GM10248 (cell line): ENCODE measurements around the gene GPR37.

ENCODE experiments used
- CTCF ChIA-PET: fragments of 300-600 bp; sonication (Branson Sonifier 250); formaldehyde crosslinking; extraction: SDS; loops from one replicate; lab custom pipeline; 2021; ENCODE audit warnings: antibody characterized with exemption; lab: Yijun Ruan, JAX
- POLR2A ChIA-PET: fragments of 350-650 bp; sonication (Branson Sonifier 250); formaldehyde crosslinking; extraction: SDS; loops from one replicate; lab custom pipeline; 2020; ENCODE audit warnings: antibody characterized with exemption; lab: Yijun Ruan, JAX
- DNase-seq: peaks from one replicate; pipeline ENCODE4 v3.0.0; 2012; ENCODE audit errors: extremely low spot score
- CTCF ChIP-seq: IDR thresholded peaks from 2 replicates; pipeline ENCODE4 v1.5.1; 2012; ENCODE audit warnings: mild to moderate bottlenecking, low read depth; ENCODE audit errors: extremely low read depth, missing control alignments, control extremely low read depth

Gene GPR37

GRCh38 chr7:124700655-124701054, 64.9 kb downstream of the GPR37 start:
- no peak for TF ChIP-seq CTCF
- no peak for DNase-seq
- ChIA-PET CTCF (interaction anchor here (1.0 kb wide), 1 partner anchor 18 kb away, joined by 3 read pairs; no protein-coding TSS in a partner anchor), POLR2A (no interaction called here)

- TF ChIP-seq CTCF = no peak
- ChIA-PET POLR2A (no interaction called here), CTCF (no interaction called here)
- no peak for DNase-seq
Observed at GRCh38 chr7:124698964-124699363, 66.6 kb downstream of the GPR37 start.

- DNase-seq = no peak
- ChIA-PET POLR2A (no interaction called here), CTCF (interaction anchor here (1.1 to 1.8 kb wide), 2 partner anchors 11 to 21 kb away, joined by 4 to 5 read pairs; no protein-coding TSS in a partner anchor)
- no peak for TF ChIP-seq CTCF
Observed at GRCh38 chr7:124697746-124698145, 67.8 kb downstream of the GPR37 start.
